OCI-LY1 (cell line): ENCODE measurements around the gene LIN7B.

Experiments used
- CTCF ChIP-seq: fragments of 200-600 bp; sonication (generic), shearing (Covaris generic); IDR thresholded peaks from 2 replicates; pipeline ENCODE4 v1.5.1; 2017; ENCODE audit warnings: mild to moderate bottlenecking, antibody characterized with exemption, low read length, moderate library complexity, mixed read lengths
- EZH2 ChIP-seq: fragments of 200-600 bp; sonication (generic), shearing (Covaris generic); IDR thresholded peaks from 2 replicates; pipeline ENCODE4 v1.8.0; 2017; ENCODE audit warnings: borderline replicate concordance, mixed run types, mild to moderate bottlenecking, antibody characterized with exemption, low read length, moderate library complexity, mixed read lengths

- no peak for TF ChIP-seq CTCF
- TF ChIP-seq EZH2, result no peak
Observed at GRCh38 chr19:49081273-49081672, 32.9 kb upstream of the LIN7B start.
